ENCODE measurements around the gene LRRC66.

Gene LRRC66

DNA sequence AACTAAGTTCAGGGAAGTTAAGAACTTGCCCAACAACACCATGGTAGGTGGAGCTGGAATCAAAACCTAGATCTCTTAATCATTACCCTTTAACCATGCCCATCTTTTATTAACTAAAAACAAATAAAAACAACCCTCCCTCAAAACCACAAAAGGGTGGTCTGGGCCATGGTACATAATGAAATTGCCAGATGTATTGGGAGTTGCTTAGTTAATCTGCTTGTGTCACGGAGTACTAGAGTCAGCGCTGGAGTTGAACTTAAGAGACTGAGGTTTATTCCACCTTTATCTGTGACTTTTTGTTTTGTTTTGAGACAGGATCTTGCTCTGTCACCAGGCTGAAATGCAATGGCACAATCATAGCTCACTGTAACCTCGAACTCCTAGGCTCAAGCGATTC lies 13.3 kb downstream of the LRRC66 start:
- no peak for DNase-seq

DNA sequence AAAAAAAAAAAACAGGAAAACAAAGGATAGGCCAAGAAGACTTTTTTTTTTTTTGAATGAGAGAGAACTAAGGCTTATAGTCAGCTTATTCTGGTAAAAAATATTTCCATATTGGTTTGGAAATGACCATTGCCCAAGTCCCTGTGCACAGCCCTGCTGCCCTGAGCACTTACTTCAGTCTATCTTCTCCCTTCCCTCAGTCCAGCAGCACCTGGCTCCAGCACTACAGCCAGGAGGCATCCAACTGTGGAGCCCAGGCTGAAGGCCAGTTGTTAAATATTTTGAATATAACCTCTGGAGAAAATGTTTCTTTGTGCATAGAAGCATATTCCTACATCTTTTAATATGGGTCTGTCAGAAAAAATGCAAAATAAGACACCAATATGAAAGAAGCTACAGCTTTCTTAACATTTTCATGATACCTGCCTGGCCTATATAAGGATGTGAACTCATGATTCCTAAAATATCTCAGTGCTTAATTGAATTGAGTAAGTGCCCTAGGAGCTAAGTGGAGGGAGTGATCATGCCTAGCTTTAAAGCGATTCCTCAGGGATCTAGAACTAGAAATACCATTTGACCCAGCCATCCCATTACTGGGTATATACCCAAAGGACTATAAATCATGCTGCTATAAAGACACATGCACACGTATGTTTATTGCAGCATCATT lies 14.4 kb downstream of the LRRC66 start:
- DNase-seq: no peak

DNA sequence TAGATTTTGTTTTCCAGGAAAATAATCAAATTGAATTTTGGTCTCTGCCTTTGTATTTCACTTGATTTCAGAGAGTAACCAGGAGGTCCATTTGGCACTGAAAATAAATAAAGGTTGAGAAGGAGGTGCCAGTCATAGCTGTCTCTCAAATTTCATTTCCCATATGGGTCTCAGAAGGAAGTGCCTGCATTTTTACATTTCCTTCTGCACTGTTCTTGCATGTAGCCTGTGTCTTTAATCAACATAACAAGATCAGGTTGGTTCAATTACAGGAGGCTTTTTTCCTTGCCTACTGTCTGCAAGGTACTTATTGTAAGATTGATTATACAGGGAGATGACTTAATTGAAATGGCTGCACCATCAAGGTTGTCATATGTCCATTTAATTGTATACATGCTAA lies 15.7 kb downstream of the LRRC66 start:
- DNase-seq: no peak

DNA sequence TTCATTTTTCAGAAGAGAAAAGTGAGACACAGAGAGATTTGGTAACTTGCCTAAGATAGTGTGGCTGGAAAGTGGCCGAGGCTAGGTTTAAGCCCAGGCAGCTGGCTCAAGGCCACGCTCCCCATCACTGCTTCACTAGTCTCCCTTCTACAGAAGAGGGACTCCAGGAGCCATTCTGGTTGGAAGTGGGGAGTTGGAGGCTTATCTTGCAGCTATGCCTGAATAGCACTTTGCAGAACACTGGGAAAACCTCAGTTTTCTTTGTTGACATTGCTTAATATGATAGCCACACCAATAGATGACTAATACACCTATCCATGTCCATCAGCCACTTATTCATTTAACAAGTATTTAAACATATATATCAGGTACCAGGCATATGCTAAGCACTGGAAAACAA lies 18.5 kb downstream of the LRRC66 start:
- no peak for DNase-seq

DNA sequence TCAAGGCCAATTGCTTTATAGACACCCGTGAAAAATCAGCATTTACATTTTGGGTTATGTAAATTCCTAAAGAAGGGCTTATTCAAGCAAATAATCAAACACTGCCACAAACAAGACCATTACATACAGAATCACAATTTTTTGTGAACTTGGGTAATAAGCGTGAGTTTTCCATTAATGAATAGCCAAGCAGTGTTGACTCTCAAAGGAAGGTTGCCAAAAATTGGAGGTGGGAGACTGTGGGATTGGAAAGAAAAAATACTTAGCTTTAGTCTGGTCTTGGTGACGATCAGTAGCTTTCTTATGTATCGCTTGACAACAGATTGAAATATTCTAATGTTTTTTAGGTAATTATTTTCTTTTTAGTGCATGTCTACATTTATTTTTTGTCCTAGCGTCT lies 20.9 kb downstream of the LRRC66 start:
- no peak for DNase-seq

DNA sequence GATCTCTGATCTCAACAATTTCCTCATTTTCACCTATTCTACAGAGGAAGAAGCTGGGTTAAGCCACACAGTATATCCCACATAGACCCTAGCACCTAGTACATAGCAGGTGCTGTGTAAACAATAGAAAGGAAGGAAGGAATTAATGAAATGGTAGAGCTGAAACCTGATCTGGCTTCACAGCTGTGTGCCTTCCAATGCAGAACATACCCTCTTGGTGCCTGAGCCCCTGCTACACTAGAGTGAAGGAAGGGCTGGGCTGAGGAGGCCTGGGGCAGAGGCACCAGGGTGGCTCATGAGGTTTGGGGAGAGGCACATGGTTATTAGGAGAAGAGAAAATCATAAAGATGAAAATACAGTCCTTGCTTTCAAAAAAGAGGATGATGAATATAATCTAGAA lies 21.3 kb downstream of the LRRC66 start:
- DNase-seq: no peak

DNA sequence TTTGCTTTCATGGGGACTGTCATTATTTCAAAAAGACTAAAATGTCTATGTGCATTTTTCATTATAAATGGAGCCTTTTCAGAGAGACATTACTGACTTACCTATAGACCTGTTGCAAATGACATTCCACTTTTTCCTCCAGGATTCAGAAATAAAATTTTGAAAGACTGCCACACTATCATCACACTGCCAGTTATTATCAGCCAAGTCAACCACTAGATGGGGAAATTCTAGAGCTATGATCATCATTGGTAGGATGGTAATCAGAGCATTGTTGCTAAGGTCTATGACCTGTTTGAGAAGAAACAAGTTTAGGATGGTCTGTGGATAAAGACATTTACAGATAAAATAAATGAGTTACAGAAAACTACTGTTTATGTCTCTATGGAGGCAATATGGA lies 22.5 kb downstream of the LRRC66 start:
- DNase-seq: no peak

DNA sequence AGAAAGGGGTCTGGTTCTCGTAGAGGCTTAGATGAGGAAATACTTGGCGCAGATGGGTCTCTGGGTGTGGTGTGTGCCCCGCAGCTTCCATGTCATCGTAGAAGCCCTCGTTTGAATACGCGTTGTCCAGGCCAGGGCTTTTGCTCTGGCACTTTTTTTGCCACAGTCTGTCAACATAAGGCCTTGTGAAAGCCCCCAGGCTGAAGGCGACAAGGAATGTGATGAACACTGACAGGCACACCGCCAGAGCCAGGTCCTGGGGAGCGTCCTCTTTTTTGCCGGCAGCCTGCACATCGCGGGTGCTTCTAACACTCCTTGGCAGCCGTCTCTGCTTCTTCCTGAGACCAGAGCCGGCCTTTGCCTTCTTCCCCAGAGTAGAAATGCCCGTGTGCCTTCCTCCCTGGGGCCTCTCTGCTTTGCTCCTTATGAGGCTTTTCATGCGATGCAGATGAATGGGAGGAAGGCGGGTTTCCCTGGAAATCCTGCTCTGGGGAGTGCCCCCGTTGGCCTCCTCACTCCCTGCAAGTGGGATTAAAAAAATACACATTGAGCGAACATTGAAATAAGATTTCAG lies 24.4 kb downstream of the LRRC66 start:
- no peak for DNase-seq

DNA sequence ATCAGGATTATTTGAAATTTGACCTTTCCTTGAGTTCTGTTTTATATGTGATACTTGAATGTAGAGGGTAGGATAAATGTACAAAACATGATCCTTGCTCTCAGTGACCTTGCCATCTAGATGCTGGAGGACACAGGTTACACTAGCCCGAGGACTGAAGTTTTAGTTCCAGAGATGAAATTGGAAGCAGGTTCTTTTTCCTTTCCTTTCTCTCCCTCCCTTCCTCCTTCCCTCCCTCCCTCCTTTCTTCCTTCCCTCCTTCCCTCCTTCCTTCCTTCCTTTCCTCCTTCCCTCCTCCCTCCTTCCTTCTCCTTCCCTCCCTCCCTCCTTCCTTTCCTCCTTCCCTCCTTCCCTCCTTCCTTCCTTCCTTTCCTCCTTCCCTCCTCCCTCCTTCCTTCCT lies 54.3 kb downstream of the LRRC66 start:
- DNase-seq: no peak

DNA sequence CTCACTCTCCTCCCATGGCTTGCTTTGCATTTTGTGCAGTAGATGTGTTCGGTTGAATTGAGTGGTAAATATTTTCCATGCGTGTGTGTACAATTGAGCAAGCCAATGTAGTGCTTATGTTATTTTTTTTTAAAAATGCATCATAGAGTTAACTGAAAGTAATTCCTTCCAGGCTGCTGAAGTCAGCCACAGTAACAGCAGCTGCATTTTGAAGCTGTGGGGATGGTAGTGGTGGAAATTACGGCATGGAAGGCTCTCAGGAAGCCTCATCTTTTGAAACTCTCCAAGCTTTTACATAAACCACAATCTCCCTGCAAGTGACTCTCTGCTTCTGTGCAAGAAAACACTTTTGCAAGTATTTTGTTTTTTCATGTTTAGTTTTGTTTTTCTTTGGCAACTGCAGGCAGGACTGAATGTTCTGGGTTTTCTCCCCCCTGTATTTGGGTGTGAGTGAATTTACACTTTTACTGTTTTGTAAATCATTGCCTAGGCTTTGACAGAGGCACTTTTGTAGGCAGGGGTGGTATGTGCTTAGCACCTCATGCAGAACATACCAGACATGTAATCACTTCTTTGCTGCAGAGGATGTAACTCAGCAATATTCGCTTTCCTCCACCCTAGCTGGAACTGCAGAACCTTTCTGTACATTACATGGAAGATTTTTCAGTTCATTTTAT lies 56.2 kb downstream of the LRRC66 start:
- no peak for DNase-seq

DNA sequence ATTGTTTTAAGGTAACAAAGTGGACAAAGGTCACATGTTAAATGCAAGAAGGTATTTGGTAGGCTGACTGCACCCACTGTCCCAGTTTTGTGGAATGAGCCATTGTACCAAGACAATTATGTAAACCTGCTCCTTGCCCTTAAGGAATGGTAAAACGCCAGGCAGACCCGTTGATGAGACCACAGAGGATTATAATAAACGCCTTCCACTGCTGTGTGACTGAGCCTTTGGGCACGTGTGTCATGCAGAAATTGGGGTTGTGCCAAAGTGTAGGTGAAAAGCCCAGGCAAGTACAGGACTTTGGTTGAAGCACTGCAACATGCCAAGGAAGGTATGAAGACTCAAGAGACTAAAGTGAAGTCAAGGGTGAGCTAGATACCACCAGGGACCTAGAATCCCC lies 59.7 kb downstream of the LRRC66 start:
- no peak for DNase-seq

DNA sequence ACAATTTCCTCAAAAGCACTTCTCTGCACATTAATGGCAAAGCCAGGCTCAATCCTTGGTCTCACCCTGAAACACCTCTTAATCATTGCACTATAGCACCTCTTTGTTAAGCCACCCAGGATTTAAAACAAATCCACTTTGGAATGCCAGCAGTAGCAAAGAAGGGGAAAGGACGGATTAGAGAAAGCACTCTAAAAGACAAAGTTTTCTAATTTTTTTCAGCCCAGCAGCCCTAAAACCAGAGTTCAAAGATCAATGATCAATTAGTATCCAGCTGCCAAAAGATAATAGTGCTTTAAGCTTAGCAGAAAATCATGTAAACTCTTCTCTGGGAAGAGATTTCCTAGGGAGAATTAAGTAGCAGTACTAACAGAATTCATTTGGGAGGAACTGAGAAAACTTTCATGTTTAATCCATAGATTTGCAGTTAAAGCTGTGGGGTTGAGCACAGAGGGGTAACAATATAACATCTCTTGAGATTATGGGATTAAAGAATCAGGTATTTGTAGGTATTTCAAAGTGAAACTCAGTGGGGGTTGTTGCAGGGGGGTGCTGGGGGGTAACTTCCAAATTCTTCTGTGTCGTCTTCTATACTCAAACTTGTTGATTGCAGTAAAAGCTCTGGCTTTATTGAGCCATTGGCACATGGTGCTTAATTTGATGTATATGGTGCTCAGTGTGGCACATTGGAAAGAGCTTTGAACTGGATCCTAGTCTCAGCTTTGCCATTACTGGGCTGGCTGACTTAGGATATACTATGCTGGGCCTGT lies 61.8 kb downstream of the LRRC66 start:
- no peak for DNase-seq
